Measurements from ENCODE around the gene ANKRD42. TPM values are rescaled to one million over a fixed set of nuclear protein-coding genes. Genes with fewer than 3 reads are reported as not detected.

Gene ANKRD42
- total and polyA plus RNA-seq, 8 donors = 10.2 to 17.2 (median 13.4) TPM

DNA sequence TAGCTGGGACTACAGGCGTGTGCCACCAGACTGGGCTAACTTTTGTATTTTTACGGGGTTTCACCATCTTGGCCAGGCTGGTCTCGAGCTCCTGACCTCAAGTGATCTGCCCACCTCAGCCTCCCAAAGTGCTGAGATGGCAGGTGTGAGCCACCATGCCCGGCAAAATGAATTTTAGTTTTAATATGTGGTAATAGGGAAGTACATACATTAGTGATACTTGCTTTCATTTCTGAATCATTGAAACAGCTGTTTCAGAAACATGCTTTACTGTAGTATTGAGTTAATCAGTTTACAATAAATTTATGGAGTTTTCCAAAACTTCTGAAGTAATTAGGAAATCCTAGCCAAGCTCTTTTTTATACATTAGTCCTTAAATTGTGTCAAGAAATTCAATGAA lies 21.0 kb upstream of the ANKRD42 start:
- DNase-seq (no peak), ATAC-seq (no peak)
- Histone ChIP-seq H3K36me3 (peaks cover 0 to 88% of the 10 kb centered on the region in 2 donors), H3K27ac (no peak overlapping the region), H3K27me3 (no peaks in the 10 kb centered on the region), H3K9me3 (no peaks in the 10 kb centered on the region), H3K4me1 (peaks cover 24 to 78% of the 10 kb centered on the region in 2 donors), H3K4me3 (no peak overlapping the region)
- TF ChIP-seq, protein P1, sequence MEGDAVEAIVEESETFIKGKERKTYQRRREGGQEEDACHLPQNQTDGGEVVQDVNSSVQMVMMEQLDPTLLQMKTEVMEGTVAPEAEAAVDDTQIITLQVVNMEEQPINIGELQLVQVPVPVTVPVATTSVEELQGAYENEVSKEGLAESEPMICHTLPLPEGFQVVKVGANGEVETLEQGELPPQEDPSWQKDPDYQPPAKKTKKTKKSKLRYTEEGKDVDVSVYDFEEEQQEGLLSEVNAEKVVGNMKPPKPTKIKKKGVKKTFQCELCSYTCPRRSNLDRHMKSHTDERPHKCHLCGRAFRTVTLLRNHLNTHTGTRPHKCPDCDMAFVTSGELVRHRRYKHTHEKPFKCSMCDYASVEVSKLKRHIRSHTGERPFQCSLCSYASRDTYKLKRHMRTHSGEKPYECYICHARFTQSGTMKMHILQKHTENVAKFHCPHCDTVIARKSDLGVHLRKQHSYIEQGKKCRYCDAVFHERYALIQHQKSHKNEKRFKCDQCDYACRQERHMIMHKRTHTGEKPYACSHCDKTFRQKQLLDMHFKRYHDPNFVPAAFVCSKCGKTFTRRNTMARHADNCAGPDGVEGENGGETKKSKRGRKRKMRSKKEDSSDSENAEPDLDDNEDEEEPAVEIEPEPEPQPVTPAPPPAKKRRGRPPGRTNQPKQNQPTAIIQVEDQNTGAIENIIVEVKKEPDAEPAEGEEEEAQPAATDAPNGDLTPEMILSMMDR (IDR thresholded peaks at IDR 0.05) = no peak
- intact Hi-C loops (cut with DNase I) = no loop called here

DNA sequence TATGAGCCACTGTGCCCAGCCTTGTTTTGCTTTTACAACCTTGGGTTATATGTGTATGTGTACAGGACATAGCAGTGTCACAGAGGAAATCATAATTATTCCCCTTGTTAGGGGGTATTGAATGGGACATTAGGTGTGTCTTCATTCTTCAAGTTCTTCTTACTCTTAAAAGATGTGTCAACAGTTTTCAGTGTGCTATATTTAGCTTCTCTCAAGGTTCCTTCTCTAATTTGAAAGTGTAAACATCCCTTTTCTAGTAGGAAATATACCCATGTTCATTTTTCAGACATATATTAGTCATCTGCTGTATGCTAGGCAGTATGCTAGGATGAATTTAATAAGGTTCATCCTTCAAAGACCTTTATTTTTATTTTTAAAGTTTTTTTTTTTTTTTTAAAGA lies 19.5 kb upstream of the ANKRD42 start:
- intact Hi-C loops (cut with DNase I) = no loop called here
- DNase-seq = no peak
- TF ChIP-seq, protein P1 (IDR thresholded peaks at IDR 0.05) = no peak
- Histone ChIP-seq H3K36me3 (peaks cover 0 to 88% of the 10 kb centered on the region in 2 donors), H3K27me3 (no peaks in the 10 kb centered on the region), H3K4me3 (no peak overlapping the region), H3K9me3 (no peaks in the 10 kb centered on the region), H3K27ac (peak overlapping the region in 1 of 2 donors; percentile 3), H3K4me1 (peaks cover 24 to 73% of the 10 kb centered on the region in 2 donors)
- ATAC-seq = peak; percentile 74

DNA sequence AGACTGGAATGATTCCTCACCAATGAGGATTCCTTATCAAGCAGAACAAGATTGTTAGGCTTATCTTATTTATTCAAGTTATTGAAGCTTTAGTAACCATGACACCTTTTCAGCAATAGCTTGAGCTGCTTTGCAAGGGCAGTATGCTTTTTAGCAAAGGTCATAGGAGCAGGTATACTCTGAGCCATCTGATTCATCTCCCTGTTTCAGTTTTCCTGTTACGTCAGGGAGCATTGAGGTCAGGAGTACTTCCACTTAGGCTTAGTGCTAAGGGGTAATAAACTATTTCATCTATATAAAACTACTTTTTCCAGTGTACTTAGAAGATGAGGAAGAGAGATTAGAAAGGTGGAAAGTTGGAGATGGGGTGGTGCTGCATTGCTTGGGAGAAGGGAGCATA lies 17.7 kb upstream of the ANKRD42 start:
- DNase-seq = no peak
- TF ChIP-seq, protein P1 (IDR thresholded peaks at IDR 0.05) = no peak

DNA sequence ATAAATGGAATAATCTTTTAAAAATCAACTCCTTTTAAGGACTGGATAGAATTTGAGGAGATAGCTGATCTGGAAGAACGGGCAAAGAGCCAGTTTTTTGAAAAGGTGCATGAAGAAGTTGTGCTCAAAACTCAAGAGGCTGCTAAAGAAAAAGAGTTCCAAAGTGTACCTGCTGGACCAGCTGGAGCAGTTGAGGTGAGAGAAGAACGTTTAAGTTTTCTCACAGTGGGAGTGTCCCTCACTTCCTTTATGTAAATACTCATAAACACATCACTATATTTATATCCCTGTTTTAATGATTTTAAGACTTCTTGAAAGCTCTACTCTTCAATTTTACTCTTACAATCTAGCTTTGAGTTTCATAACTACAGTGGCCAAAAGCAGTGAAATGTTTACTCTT lies 11.7 kb upstream of the ANKRD42 start:
- DNase-seq (no peak), ATAC-seq (peak; percentile 88)
- peaks cover 4 to 100% of the 10 kb centered on the region in 2 donors for H3K36me3 ChIP-seq
- H3K9me3 ChIP-seq = no peaks in the 10 kb centered on the region
- no peak overlapping the region for H3K27ac ChIP-seq
- H3K4me3 ChIP-seq = no peak overlapping the region
- TF ChIP-seq, protein P1 (IDR thresholded peaks at IDR 0.05) = no peak
- intact Hi-C loops (cut with DNase I) = no loop called here
- H3K4me1 ChIP-seq = no peaks in the 10 kb centered on the region
- H3K27me3 ChIP-seq = no peaks in the 10 kb centered on the region

More for the DNA sequence above, 17.7 kb upstream of the ANKRD42 start:
- no peak overlapping the region for H3K27ac ChIP-seq
- intact Hi-C loops (cut with DNase I) = no loop called here
- H3K4me3 ChIP-seq = no peak overlapping the region
- ATAC-seq = peak; percentile 40
- peaks cover 17 to 54% of the 10 kb centered on the region in 2 donors for H3K4me1 ChIP-seq
- peaks cover 2 to 89% of the 10 kb centered on the region in 2 donors for H3K36me3 ChIP-seq
- H3K27me3 ChIP-seq = no peaks in the 10 kb centered on the region
- H3K9me3 ChIP-seq = no peaks in the 10 kb centered on the region

DNA sequence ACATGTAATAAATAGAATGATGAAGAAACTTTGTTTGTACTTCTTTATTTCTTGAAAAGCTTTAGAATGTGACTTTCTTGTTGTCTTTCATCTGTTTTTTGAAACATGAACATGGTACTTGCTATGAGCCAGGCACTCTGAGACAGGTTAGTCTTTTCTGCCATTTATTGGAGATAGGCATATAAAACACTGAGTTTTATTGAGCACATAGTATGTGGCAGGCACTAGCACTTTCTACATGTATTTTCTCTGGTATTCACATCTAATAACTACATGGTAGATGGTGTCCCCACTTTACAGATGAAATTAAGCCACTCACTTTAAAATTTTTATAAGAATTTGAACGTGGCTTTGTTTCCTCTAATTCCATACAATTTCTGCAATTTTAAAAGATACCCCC lies 7.7 kb upstream of the ANKRD42 start:
- ATAC-seq = no peak
- no peak overlapping the region for H3K4me3 ChIP-seq
- H3K27me3 ChIP-seq = no peaks in the 10 kb centered on the region
- intact Hi-C loops (cut with DNase I) = no loop called here
- no peak for DNase-seq
- H3K27ac ChIP-seq = no peak overlapping the region
- TF ChIP-seq, protein P1 (IDR thresholded peaks at IDR 0.05) = no peak
- H3K4me1 ChIP-seq = no peaks in the 10 kb centered on the region
- H3K9me3 ChIP-seq = no peaks in the 10 kb centered on the region
- H3K36me3 ChIP-seq = peaks cover 3 to 97% of the 10 kb centered on the region in 2 donors
